Astrocyte (in vitro differentiated cells and primary cell): Measurements from ENCODE around the gene TAPBP. TPM values are rescaled to one million over a fixed set of nuclear protein-coding genes. Genes with fewer than 3 reads are reported as not detected.

Experiments used
- DNase-seq: peaks from one replicate; pipeline ENCODE4 v3.0.0-alpha.2; 2010; ENCODE audit warnings: low read depth
- FAIRE-seq: peaks from 2 replicates; lab custom pipeline; 2011; peaks lifted over from hg19 to GRCh38; lab: Jason Lieb, UNC
- H2AFZ ChIP-seq: 2 replicates; pipeline ENCODE4 v1.6.0; 2012; ENCODE audit warnings: low read depth, low read length, inconsistent platforms
- H3K27ac ChIP-seq: 2 replicates; pipeline ENCODE4 v1.5.1; 2011; ENCODE audit warnings: low read depth, low read length, inconsistent platforms
- H3K27me3 ChIP-seq: 2 replicates; pipeline ENCODE4 v1.6.0; 2011; ENCODE audit warnings: low read length, inconsistent platforms; ENCODE audit not compliant: insufficient read depth
- H3K36me3 ChIP-seq: 2 replicates; pipeline ENCODE4 v1.5.1; 2011; ENCODE audit warnings: low read length, inconsistent platforms; ENCODE audit not compliant: insufficient read depth
- H3K4me1 ChIP-seq: 2 replicates; pipeline ENCODE4 v1.5.1; 2011; ENCODE audit warnings: low read length, inconsistent platforms; ENCODE audit not compliant: insufficient read depth
- H3K4me2 ChIP-seq: 2 replicates; pipeline ENCODE4 v1.6.0; 2012; ENCODE audit warnings: low read length, inconsistent platforms
- H3K4me3 ChIP-seq: 2 replicates; pipeline ENCODE4 v1.5.1; 2011; ENCODE audit warnings: low read depth, mild to moderate bottlenecking, low read length, inconsistent platforms; ENCODE audit not compliant: insufficient read depth
- H3K79me2 ChIP-seq: 2 replicates; pipeline ENCODE4 v1.6.0; 2012; ENCODE audit warnings: mild to moderate bottlenecking, low read length, inconsistent platforms; ENCODE audit not compliant: insufficient read depth
- H3K9ac ChIP-seq: 2 replicates; pipeline ENCODE4 v1.6.0; 2012; ENCODE audit warnings: mild to moderate bottlenecking, low read length, inconsistent platforms
- H3K9me3 ChIP-seq: 2 replicates; pipeline ENCODE4 v1.5.1; 2012; ENCODE audit warnings: low read depth, mild to moderate bottlenecking, low read length, inconsistent platforms; ENCODE audit not compliant: insufficient read depth
- H4K20me1 ChIP-seq: 2 replicates; pipeline ENCODE4 v1.6.0; 2012; ENCODE audit warnings: low read length, inconsistent platforms; ENCODE audit not compliant: insufficient read depth
- H3K27ac Mint-ChIP-seq: one replicate; pipeline ENCODE4 v1.8.0; 2021; ENCODE audit warnings: mild to moderate bottlenecking, mixed read lengths; ENCODE audit not compliant: unreplicated experiment
- H3K27me3 Mint-ChIP-seq: one replicate; pipeline ENCODE4 v1.8.0; 2021; ENCODE audit warnings: low read depth, mixed read lengths; ENCODE audit not compliant: unreplicated experiment
- H3K36me3 Mint-ChIP-seq: one replicate; pipeline ENCODE4 v1.8.0; 2021; ENCODE audit warnings: low read depth, mixed read lengths; ENCODE audit not compliant: unreplicated experiment
- H3K4me1 Mint-ChIP-seq: one replicate; pipeline ENCODE4 v1.8.0; 2021; ENCODE audit warnings: low read depth, mixed read lengths; ENCODE audit not compliant: unreplicated experiment
- H3K4me3 Mint-ChIP-seq: one replicate; pipeline ENCODE4 v1.8.0; 2021; ENCODE audit warnings: mild to moderate bottlenecking, moderate library complexity, mixed read lengths; ENCODE audit not compliant: unreplicated experiment
- H3K9me3 Mint-ChIP-seq: one replicate; pipeline ENCODE4 v1.8.0; 2021; ENCODE audit warnings: mild to moderate bottlenecking, mixed read lengths; ENCODE audit not compliant: unreplicated experiment
- CTCF ChIP-seq: IDR thresholded peaks from 2 replicates; pipeline ENCODE4 v1.5.1; 2011; ENCODE audit warnings: low read depth, mild to moderate bottlenecking, inconsistent platforms, low read length, moderate library complexity; ENCODE audit not compliant: insufficient read depth
- EZH2 ChIP-seq: IDR thresholded peaks from 2 replicates; pipeline ENCODE4 v1.6.1; 2012; ENCODE audit warnings: mild to moderate bottlenecking, low read length, inconsistent platforms; ENCODE audit not compliant: insufficient read depth
- total RNA-seq: library from RNA; stranded (reverse); gene quantifications from 2 replicates; pipeline ENCODE4 v1.2.1, GENCODE V29; 2021

TAPBP gene
- total RNA-seq, 1 donor from 2014 or later, result 128 TPM

- DNase-seq (peak; percentile 88), FAIRE-seq (no peak)
- Histone ChIP-seq H3K4me3 (peak overlapping the region; percentile 19), H2AFZ (no peak overlapping the region), H3K9me3 (no peaks in the 10 kb centered on the region), H3K4me2 (peak overlapping the region; percentile 92), H3K27ac (peak overlapping the region; percentile 81), H3K4me1 (peaks cover 53% of the 10 kb centered on the region), H3K36me3 (peaks cover 27% of the 10 kb centered on the region), H3K27me3 (no peaks in the 10 kb centered on the region), H3K79me2 (peaks cover 50% of the 10 kb centered on the region), H4K20me1 (peaks cover 14% of the 10 kb centered on the region), H3K9ac (peak overlapping the region; percentile 63)
- TF ChIP-seq EZH2, result no peak
- no peak for TF ChIP-seq CTCF
- no peaks in the 10 kb centered on the region for H3K27me3 Mint-ChIP-seq
- no peaks in the 10 kb centered on the region for H3K9me3 Mint-ChIP-seq
- H3K36me3 Mint-ChIP-seq, result peaks cover 8% of the 10 kb centered on the region
- peaks cover 23% of the 10 kb centered on the region for H3K4me1 Mint-ChIP-seq
- H3K27ac Mint-ChIP-seq, result peak overlapping the region; percentile 41
- H3K4me3 Mint-ChIP-seq, result peak overlapping the region; percentile 80
These were observed 6.7 kb upstream of the TAPBP start for GRCh38 chr6:33320315-33321181.

- peaks cover 23% of the 10 kb centered on the region for H3K4me1 Mint-ChIP-seq
- FAIRE-seq (no peak), DNase-seq (no peak)
- H3K4me3 ChIP-seq, result peak overlapping the region; percentile 7
- H3K27ac ChIP-seq, result peak overlapping the region; percentile 81
- peaks cover 14% of the 10 kb centered on the region for H4K20me1 ChIP-seq
- H3K79me2 ChIP-seq, result peaks cover 51% of the 10 kb centered on the region
- TF ChIP-seq CTCF, result no peak
- TF ChIP-seq EZH2, result no peak
- no peak overlapping the region for H2AFZ ChIP-seq
- no peaks in the 10 kb centered on the region for H3K27me3 ChIP-seq
- H3K36me3 Mint-ChIP-seq, result peaks cover 8% of the 10 kb centered on the region
- no peaks in the 10 kb centered on the region for H3K9me3 ChIP-seq
- H3K36me3 ChIP-seq, result peaks cover 27% of the 10 kb centered on the region
- H3K4me1 ChIP-seq, result peaks cover 57% of the 10 kb centered on the region
- peak overlapping the region; percentile 62 for H3K27ac Mint-ChIP-seq
- no peaks in the 10 kb centered on the region for H3K9me3 Mint-ChIP-seq
- H3K4me2 ChIP-seq, result peak overlapping the region; percentile 92
- peak overlapping the region; percentile 80 for H3K4me3 Mint-ChIP-seq
- H3K9ac ChIP-seq, result peak overlapping the region; percentile 63
- H3K27me3 Mint-ChIP-seq, result no peaks in the 10 kb centered on the region
These were observed 6.0 kb upstream of the TAPBP start for GRCh38 chr6:33319939-33320314.
